ENCODE data around the gene LRRC37A3. TPM values are rescaled to one million over a fixed set of nuclear protein-coding genes. Genes with fewer than 3 reads are reported as not detected.
"Not testable (repeated sequence)": the region's sequence is repeated elsewhere in the genome, so short reads cannot be mapped to it uniquely, and the experiment has no call there.

Gene LRRC37A3
- 6.2 and 7.3 TPM in 2 replicates for total RNA-seq
- 2.3 and 2.4 TPM in 2 replicates for polyA plus RNA-seq
- polyA plus RNA-seq (2012) = 1.8 and 2.4 TPM in 2 replicates
- polyA minus RNA-seq (ENCODE audit: low replicate concordance) = 8.5 and 12.6 TPM in 2 replicates

DNA sequence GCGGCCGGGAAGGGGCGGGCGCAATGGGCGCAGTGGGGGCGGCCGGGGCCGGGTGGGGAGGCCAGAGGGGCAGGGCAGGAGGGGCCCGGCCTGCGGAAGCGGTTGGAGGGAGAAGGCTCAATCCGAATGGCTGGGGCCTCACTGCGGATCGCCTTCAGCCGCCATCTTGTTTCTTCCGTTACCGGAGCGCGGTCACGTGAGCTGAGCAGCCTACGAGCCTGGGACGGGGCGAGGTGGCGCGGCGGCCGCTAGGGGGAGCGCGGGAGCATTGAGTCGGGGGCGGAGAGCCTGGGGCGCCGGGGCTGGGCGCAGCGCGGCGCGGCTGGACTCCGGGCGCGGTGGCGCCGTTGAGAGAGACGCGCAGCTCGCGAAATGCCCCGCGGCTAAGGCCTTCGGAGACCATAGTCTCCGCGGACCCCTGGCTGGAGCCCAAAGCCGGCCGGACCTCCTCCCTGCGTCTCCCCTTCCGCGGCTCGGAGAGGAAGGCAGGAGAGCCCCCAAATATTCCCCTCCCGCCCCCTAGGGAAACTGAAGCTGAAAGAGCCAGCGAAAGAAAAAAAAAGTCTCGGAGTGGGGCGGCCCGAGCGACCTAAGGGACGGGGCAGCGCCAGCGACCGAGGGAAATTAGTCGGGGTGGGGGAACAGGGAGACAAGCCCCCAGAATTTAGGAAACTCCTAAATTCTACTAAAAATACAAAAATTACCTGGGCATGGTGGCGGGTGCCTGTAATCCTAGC, at the start of gene LRRC37A3:
Gene LRRC37A3, minus strand, starts transcription at position 190 of the 737 bp plus-strand sequence. CDS start 22,221 bp downstream, outside the sequence.
- peak; percentile 84 to 89 for DNase-seq (ENCODE audit: low read depth in 2 of 2)
- H3K27me3 ChIP-seq (ENCODE audit: control insufficient read depth, insufficient read depth, low read length); H3K36me3 ChIP-seq (ENCODE audit: control insufficient read depth, insufficient read depth, low read length); H4K20me1 ChIP-seq (ENCODE audit: control insufficient read depth, extremely low read depth, insufficient read depth, low read length); H3K9me3 ChIP-seq (ENCODE audit: control insufficient read depth, insufficient read depth, low read depth, low read length); H3K79me2 ChIP-seq (ENCODE audit: control insufficient read depth, insufficient read depth, low read length); H3K4me1 ChIP-seq (ENCODE audit: control insufficient read depth, extremely low read depth, insufficient read depth, low read length): not testable (repeated sequence)
- Histone ChIP-seq H3K4me2 (ENCODE audit: extremely low read depth, insufficient read depth, low read length) (peak within 1 kb of the TSS; percentile 64), H3K4me3 (replicated peaks in 1 of 4; ENCODE audit: control extremely low read depth in 1 of 4, insufficient read depth in 1 of 4, low read depth in 3 of 4, low read length in 4 of 4) (peak within 1 kb of the TSS; percentile 47 to 74 (median 64)), H2AFZ (ENCODE audit: low read length) (peak within 1 kb of the TSS; percentile 61), H3K27ac (ENCODE audit: insufficient read depth, low read length) (peak within 1 kb of the TSS; percentile 45), H3K9ac (ENCODE audit: insufficient read depth, low read length) (peak within 1 kb of the TSS; percentile 66)
- TF ChIP-seq, protein P1, sequence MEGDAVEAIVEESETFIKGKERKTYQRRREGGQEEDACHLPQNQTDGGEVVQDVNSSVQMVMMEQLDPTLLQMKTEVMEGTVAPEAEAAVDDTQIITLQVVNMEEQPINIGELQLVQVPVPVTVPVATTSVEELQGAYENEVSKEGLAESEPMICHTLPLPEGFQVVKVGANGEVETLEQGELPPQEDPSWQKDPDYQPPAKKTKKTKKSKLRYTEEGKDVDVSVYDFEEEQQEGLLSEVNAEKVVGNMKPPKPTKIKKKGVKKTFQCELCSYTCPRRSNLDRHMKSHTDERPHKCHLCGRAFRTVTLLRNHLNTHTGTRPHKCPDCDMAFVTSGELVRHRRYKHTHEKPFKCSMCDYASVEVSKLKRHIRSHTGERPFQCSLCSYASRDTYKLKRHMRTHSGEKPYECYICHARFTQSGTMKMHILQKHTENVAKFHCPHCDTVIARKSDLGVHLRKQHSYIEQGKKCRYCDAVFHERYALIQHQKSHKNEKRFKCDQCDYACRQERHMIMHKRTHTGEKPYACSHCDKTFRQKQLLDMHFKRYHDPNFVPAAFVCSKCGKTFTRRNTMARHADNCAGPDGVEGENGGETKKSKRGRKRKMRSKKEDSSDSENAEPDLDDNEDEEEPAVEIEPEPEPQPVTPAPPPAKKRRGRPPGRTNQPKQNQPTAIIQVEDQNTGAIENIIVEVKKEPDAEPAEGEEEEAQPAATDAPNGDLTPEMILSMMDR (conservative IDR thresholded peaks at IDR 0.05 in 1 of 2, IDR thresholded peaks at IDR 0.05 in 1 of 2; ENCODE audit: low read depth in 1 of 2, low read length in 2 of 2) = peak; percentile 59 to 78

DNA sequence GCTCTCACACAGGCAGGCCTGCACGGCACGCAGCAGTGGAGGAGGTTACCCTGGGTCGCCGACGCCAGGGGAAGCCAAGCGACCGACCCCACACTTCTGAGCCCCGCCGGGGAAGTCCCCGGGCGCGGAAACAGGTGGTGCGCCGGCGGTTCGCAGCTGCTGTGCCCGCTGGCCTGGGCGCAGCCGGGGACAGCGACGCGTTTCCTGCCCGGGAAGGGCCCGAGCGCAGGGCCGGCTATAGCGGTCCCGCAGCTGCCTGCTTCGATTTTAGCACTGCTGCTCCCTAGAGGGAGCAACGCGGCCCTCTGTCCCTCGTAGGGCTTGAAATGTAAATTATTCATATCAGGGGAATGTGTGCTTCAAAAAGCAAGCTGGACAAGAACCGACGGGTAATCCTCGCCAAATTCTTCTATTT, 46.6 kb upstream of the LRRC37A3 start:
- H3K27ac ChIP-seq (ENCODE audit: insufficient read depth, low read length); H3K4me1 ChIP-seq (ENCODE audit: control insufficient read depth, extremely low read depth, insufficient read depth, low read length); H4K20me1 ChIP-seq (ENCODE audit: control insufficient read depth, extremely low read depth, insufficient read depth, low read length); H3K36me3 ChIP-seq (ENCODE audit: control insufficient read depth, insufficient read depth, low read length); H3K9ac ChIP-seq (ENCODE audit: insufficient read depth, low read length); H3K9me3 ChIP-seq (ENCODE audit: control insufficient read depth, insufficient read depth, low read depth, low read length); H3K79me2 ChIP-seq (ENCODE audit: control insufficient read depth, insufficient read depth, low read length); H3K27me3 ChIP-seq (ENCODE audit: control insufficient read depth, insufficient read depth, low read length): not testable (repeated sequence)
- H3K4me3 ChIP-seq (replicated peaks in 1 of 4; ENCODE audit: control extremely low read depth in 1 of 4, insufficient read depth in 1 of 4, low read depth in 3 of 4, low read length in 4 of 4) = peak overlapping the region in 2 of 4 experiments; percentile 39 to 41
- TF ChIP-seq, protein P1 (conservative IDR thresholded peaks at IDR 0.05 in 1 of 2, IDR thresholded peaks at IDR 0.05 in 1 of 2; ENCODE audit: low read depth in 1 of 2, low read length in 2 of 2) = peak; percentile 25 to 30
- DNase-seq (ENCODE audit: low read depth in 2 of 2) = peak; percentile 65 to 70
- peak overlapping the region; percentile 25 for H3K4me2 ChIP-seq (ENCODE audit: extremely low read depth, insufficient read depth, low read length)
- peak overlapping the region; percentile 57 for H2AFZ ChIP-seq (ENCODE audit: low read length)

DNA sequence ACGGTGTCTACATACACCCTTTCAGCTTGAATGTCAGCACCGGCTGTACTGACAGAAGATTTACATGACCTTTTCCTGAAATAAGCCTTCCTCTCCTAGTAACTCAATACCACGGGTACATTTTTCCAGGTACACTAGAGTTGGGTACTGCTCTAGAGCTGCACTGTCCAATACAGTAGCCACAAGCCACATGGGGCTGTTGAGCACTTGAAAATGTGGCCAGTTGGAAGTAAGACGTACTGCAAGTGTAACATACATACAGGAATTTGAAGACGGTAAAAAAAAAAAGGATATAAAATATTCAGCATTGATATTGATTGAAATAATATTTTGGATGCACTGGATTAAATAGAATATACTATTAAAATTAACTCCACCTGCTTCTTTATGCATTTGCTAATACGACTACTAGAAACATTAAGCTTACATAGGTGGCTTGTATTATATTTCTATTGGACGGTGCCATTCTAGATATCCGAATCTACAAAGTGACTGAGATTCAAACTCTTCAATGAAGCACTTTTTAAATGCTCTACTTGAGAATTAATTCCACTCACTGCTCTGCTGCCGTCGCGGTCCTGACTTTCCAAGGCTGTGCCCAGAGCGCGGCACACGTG, 46.1 kb upstream of the LRRC37A3 start:
- H3K4me1 ChIP-seq (ENCODE audit: control insufficient read depth, extremely low read depth, insufficient read depth, low read length); H3K27me3 ChIP-seq (ENCODE audit: control insufficient read depth, insufficient read depth, low read length); DNase-seq (ENCODE audit: low read depth in 2 of 2); H3K9ac ChIP-seq (ENCODE audit: insufficient read depth, low read length); H3K79me2 ChIP-seq (ENCODE audit: control insufficient read depth, insufficient read depth, low read length); H3K9me3 ChIP-seq (ENCODE audit: control insufficient read depth, insufficient read depth, low read depth, low read length); H3K27ac ChIP-seq (ENCODE audit: insufficient read depth, low read length); H3K4me2 ChIP-seq (ENCODE audit: extremely low read depth, insufficient read depth, low read length); H4K20me1 ChIP-seq (ENCODE audit: control insufficient read depth, extremely low read depth, insufficient read depth, low read length); H3K36me3 ChIP-seq (ENCODE audit: control insufficient read depth, insufficient read depth, low read length): not testable (repeated sequence)
- Histone ChIP-seq H3K4me3 (replicated peaks in 1 of 4; ENCODE audit: control extremely low read depth in 1 of 4, insufficient read depth in 1 of 4, low read depth in 3 of 4, low read length in 4 of 4) (peak overlapping the region in 2 of 4 experiments; percentile 13 to 39), H2AFZ (ENCODE audit: low read length) (peak overlapping the region; percentile 57)
